Mesendoderm (in vitro differentiated cells): Measurements from ENCODE around the gene LRP3.

ENCODE experiments used
- DNase-seq: peaks from one replicate; pipeline ENCODE4 v3.0.0; 2013
- H2AK5ac ChIP-seq: 2 replicates; pipeline ENCODE4 v1.6.1; 2013; ENCODE audit warnings: low read length, inconsistent platforms
- H2BK120ac ChIP-seq: 2 replicates; pipeline ENCODE4 v1.6.1; 2013; ENCODE audit warnings: low read depth, mild to moderate bottlenecking, low read length, moderate library complexity, mixed read lengths
- H2BK15ac ChIP-seq: replicated peaks from 2 replicates; pipeline ENCODE4 v1.6.1; 2013; ENCODE audit warnings: low read depth, mild to moderate bottlenecking, moderate library complexity
- H2BK5ac ChIP-seq: 2 replicates; pipeline ENCODE4 v1.6.1; 2013; ENCODE audit warnings: low read length, inconsistent platforms
- H3K18ac ChIP-seq: 2 replicates; pipeline ENCODE4 v1.6.1; 2013; ENCODE audit warnings: mild to moderate bottlenecking, low read length, mixed read lengths
- H3K23ac ChIP-seq: one replicate; pipeline ENCODE4 v1.6.1; 2013; ENCODE audit warnings: low read length
- H3K27ac ChIP-seq: 2 replicates; pipeline ENCODE4 v1.5.1; 2013; ENCODE audit warnings: low read depth, mild to moderate bottlenecking, inconsistent platforms, low read length, moderate library complexity
- H3K27me3 ChIP-seq: 2 replicates; pipeline ENCODE4 v1.6.1; 2013; ENCODE audit warnings: low read length, control low read depth, mild to moderate bottlenecking, inconsistent platforms; ENCODE audit not compliant: insufficient read depth, poor library complexity
- H3K36me3 ChIP-seq: 2 replicates; pipeline ENCODE4 v1.6.1; 2013; ENCODE audit warnings: low read length, inconsistent platforms; ENCODE audit not compliant: control insufficient read depth, insufficient read depth
- H3K4ac ChIP-seq: one replicate; pipeline ENCODE4 v1.6.1; 2013; ENCODE audit warnings: low read depth, mild to moderate bottlenecking, low read length, moderate library complexity
- H3K4me1 ChIP-seq: 2 replicates; pipeline ENCODE4 v1.6.1; 2013; ENCODE audit warnings: low read depth, low read length, inconsistent platforms; ENCODE audit not compliant: control insufficient read depth
- H3K4me2 ChIP-seq: 2 replicates; pipeline ENCODE4 v1.6.1; 2013; ENCODE audit warnings: low read length
- H3K4me3 ChIP-seq: 2 replicates; pipeline ENCODE4 v1.5.1; 2013; ENCODE audit warnings: mild to moderate bottlenecking, low read length
- H3K56ac ChIP-seq: one replicate; pipeline ENCODE4 v1.6.1; 2013; ENCODE audit warnings: low read length
- H3K79me1 ChIP-seq: 2 replicates; pipeline ENCODE4 v1.6.1; 2013; ENCODE audit warnings: low read length, inconsistent platforms
- H3K79me2 ChIP-seq: 2 replicates; pipeline ENCODE4 v1.6.1; 2013; ENCODE audit warnings: mild to moderate bottlenecking, low read length; ENCODE audit not compliant: control insufficient read depth, insufficient read depth
- H3K9ac ChIP-seq: 2 replicates; pipeline ENCODE4 v1.6.1; 2013; ENCODE audit warnings: low read length, inconsistent platforms
- H4K5ac ChIP-seq: one replicate; pipeline ENCODE4 v1.6.1; 2013; ENCODE audit warnings: low read length
- H4K8ac ChIP-seq: one replicate; pipeline ENCODE4 v1.6.1; 2013; ENCODE audit warnings: low read depth, mild to moderate bottlenecking, control low read depth, low read length, moderate library complexity
- WGBS: extraction: QIAGEN DNeasy Blood & Tissue Kit; methylation state at CpG from one replicate; pipeline ENCODE4 v1.1.7; 2013; ENCODE audit warnings: low lambda C conversion rate, missing lambda C conversion rate; ENCODE audit not compliant: insufficient coverage; ENCODE audit errors: extremely low coverage; 5-methylcytosine and 5-hydroxymethylcytosine counted together

Gene LRP3

GRCh38 chr19:33232656-33233055 lies 38.5 kb downstream of the LRP3 start:
- Histone ChIP-seq H3K79me1 (no peaks in the 10 kb centered on the region), H3K23ac (no peak overlapping the region), H3K27me3 (no peaks in the 10 kb centered on the region), H3K27ac (no peak overlapping the region), H3K18ac (no peak overlapping the region), H4K5ac (no peak overlapping the region), H2BK15ac (no peak overlapping the region), H2BK120ac (no peak overlapping the region), H3K4me3 (no peak overlapping the region), H3K9ac (no peak overlapping the region), H3K36me3 (no peaks in the 10 kb centered on the region), H2BK5ac (no peak overlapping the region), H3K56ac (no peak overlapping the region), H4K8ac (no peak overlapping the region), H2AK5ac (no peak overlapping the region), H3K4me1 (no peaks in the 10 kb centered on the region), H3K4ac (no peak overlapping the region), H3K79me2 (no peaks in the 10 kb centered on the region), H3K4me2 (no peak overlapping the region)
- DNase-seq = no peak
- WGBS = no CpG with 5 or more reads among the region's 12 CpGs

- Histone ChIP-seq H4K8ac (no peak overlapping the region), H3K4ac (no peak overlapping the region), H3K23ac (no peak overlapping the region), H3K27ac (no peak overlapping the region), H2BK15ac (no peak overlapping the region), H2AK5ac (no peak overlapping the region), H4K5ac (no peak overlapping the region), H3K56ac (no peak overlapping the region), H3K4me1 (no peaks in the 10 kb centered on the region), H3K79me2 (no peaks in the 10 kb centered on the region), H3K79me1 (no peaks in the 10 kb centered on the region), H2BK120ac (no peak overlapping the region), H3K4me3 (no peak overlapping the region), H3K4me2 (no peak overlapping the region), H3K36me3 (no peaks in the 10 kb centered on the region), H3K18ac (no peak overlapping the region), H3K9ac (no peak overlapping the region), H2BK5ac (no peak overlapping the region), H3K27me3 (no peaks in the 10 kb centered on the region)
- DNase-seq = no peak
- 100% methylated on average over 7 of the region's 9 CpGs for WGBS
Observed at GRCh38 chr19:33233056-33233873, 39.1 kb downstream of the LRP3 start.

GRCh38 chr19:33234092-33234491 lies 40.0 kb downstream of the LRP3 start:
- Histone ChIP-seq H3K36me3 (no peaks in the 10 kb centered on the region), H3K18ac (no peak overlapping the region), H3K79me1 (no peaks in the 10 kb centered on the region), H3K23ac (no peak overlapping the region), H3K4me3 (no peak overlapping the region), H3K4me1 (no peaks in the 10 kb centered on the region), H3K4ac (no peak overlapping the region), H3K79me2 (no peaks in the 10 kb centered on the region), H3K9ac (no peak overlapping the region), H2BK15ac (no peak overlapping the region), H2BK120ac (no peak overlapping the region), H3K56ac (no peak overlapping the region), H3K27me3 (no peaks in the 10 kb centered on the region), H2AK5ac (no peak overlapping the region), H3K27ac (no peak overlapping the region), H4K8ac (no peak overlapping the region), H4K5ac (no peak overlapping the region), H2BK5ac (no peak overlapping the region), H3K4me2 (no peak overlapping the region)
- DNase-seq = no peak
- WGBS = no CpG with 5 or more reads among the region's 8 CpGs

GRCh38 chr19:33234736-33235135 lies 40.6 kb downstream of the LRP3 start:
- no peak overlapping the region for H3K56ac ChIP-seq
- no peak for DNase-seq

GRCh38 chr19:33235269-33235995 lies 41.3 kb downstream of the LRP3 start:
- Histone ChIP-seq H3K4me2 (no peak overlapping the region), H3K9ac (no peak overlapping the region), H3K27me3 (no peaks in the 10 kb centered on the region), H3K56ac (no peak overlapping the region), H2AK5ac (no peak overlapping the region), H2BK15ac (no peak overlapping the region), H3K79me2 (no peaks in the 10 kb centered on the region), H4K5ac (no peak overlapping the region), H3K18ac (no peak overlapping the region), H3K27ac (no peak overlapping the region), H4K8ac (no peak overlapping the region), H3K79me1 (no peaks in the 10 kb centered on the region), H3K23ac (no peak overlapping the region), H3K4me3 (no peak overlapping the region), H3K4ac (no peak overlapping the region), H3K36me3 (no peaks in the 10 kb centered on the region), H2BK5ac (no peak overlapping the region), H2BK120ac (no peak overlapping the region), H3K4me1 (no peaks in the 10 kb centered on the region)
- DNase-seq = peak; percentile 81
- no CpG with 5 or more reads among the region's 30 CpGs for WGBS

More at GRCh38 chr19:33234736-33235135, 40.6 kb downstream of the LRP3 start:
- Histone ChIP-seq H3K9ac (no peak overlapping the region), H3K79me2 (no peaks in the 10 kb centered on the region), H2BK120ac (no peak overlapping the region), H4K5ac (no peak overlapping the region), H3K36me3 (no peaks in the 10 kb centered on the region), H3K27ac (no peak overlapping the region), H3K18ac (no peak overlapping the region), H2BK5ac (no peak overlapping the region), H3K4me2 (no peak overlapping the region), H2AK5ac (no peak overlapping the region), H3K27me3 (no peaks in the 10 kb centered on the region), H4K8ac (no peak overlapping the region), H3K4me1 (no peaks in the 10 kb centered on the region), H2BK15ac (no peak overlapping the region), H3K23ac (no peak overlapping the region), H3K4me3 (no peak overlapping the region), H3K4ac (no peak overlapping the region), H3K79me1 (no peaks in the 10 kb centered on the region)
- WGBS = no CpG with 5 or more reads among the region's 9 CpGs
